WTC11 (cell line): ENCODE data around the gene OTOS. TPM values are rescaled to one million over a fixed set of nuclear protein-coding genes. Genes with fewer than 3 reads are reported as not detected.

Experiments used
- ATAC-seq: fragments of 200-7000 bp; cut with Tn5 transposase; 2 replicates; pipeline ENCODE4 v1.10.0; 2021; ENCODE audit warnings: mild to moderate bottlenecking, moderate library complexity
- CTCF ChIA-PET: fragments of 300-600 bp; sonication (Branson Sonifier 250); formaldehyde crosslinking; loops from one replicate; lab custom pipeline; 2021; ENCODE audit warnings: antibody characterized with exemption; lab: Charles Lee
- POLR2A ChIA-PET: fragments of 350-600 bp; sonication (Branson Sonifier 250); formaldehyde crosslinking; loops from one replicate; lab custom pipeline; 2021; ENCODE audit warnings: antibody characterized with exemption; lab: Charles Lee
- DNase-seq: peaks from one replicate; pipeline ENCODE4 v3.0.0; 2021; ENCODE audit warnings: low spot score
- H3K27ac Mint-ChIP-seq: 2 replicates; pipeline ENCODE4 v1.8.0; 2021; ENCODE audit warnings: mixed read lengths
- H3K27me3 Mint-ChIP-seq: 2 replicates; pipeline ENCODE4 v1.8.0; 2021; ENCODE audit warnings: low read depth, mild to moderate bottlenecking, moderate library complexity, mixed read lengths
- H3K36me3 Mint-ChIP-seq: 2 replicates; pipeline ENCODE4 v1.8.0; 2021; ENCODE audit warnings: mixed read lengths
- H3K4me1 Mint-ChIP-seq: 2 replicates; pipeline ENCODE4 v1.8.0; 2022; ENCODE audit warnings: mixed read lengths
- H3K4me3 Mint-ChIP-seq: 2 replicates; pipeline ENCODE4 v1.8.0; 2021; ENCODE audit warnings: mild to moderate bottlenecking, moderate library complexity, mixed read lengths
- H3K9me3 Mint-ChIP-seq: 2 replicates; pipeline ENCODE4 v1.8.0; 2021; ENCODE audit warnings: mixed read lengths
- ATF3 ChIP-seq: sonication (generic); formaldehyde crosslinking; conservative IDR thresholded peaks from 2 replicates; pipeline ENCODE4 v1.8.1; 2022; ENCODE audit warnings: mild to moderate bottlenecking, missing genetic modification reagents
- E2F4 ChIP-seq: sonication (generic); formaldehyde crosslinking; IDR thresholded peaks from 2 replicates; pipeline ENCODE4 v1.8.1; 2022; ENCODE audit warnings: low read depth, mild to moderate bottlenecking, moderate library complexity, missing genetic modification reagents, borderline replicate concordance
- ERG ChIP-seq: fragments of 250-450 bp; sonication (Bioruptor Pico); IDR thresholded peaks from 2 replicates; pipeline ENCODE4 v1.8.0; 2021; ENCODE audit warnings: mild to moderate bottlenecking
- GTF2I ChIP-seq: fragments of 250-450 bp; sonication (Bioruptor Pico); conservative IDR thresholded peaks from 2 replicates; pipeline ENCODE4 v1.4.0; 2021; ENCODE audit warnings: mild to moderate bottlenecking
- MLX ChIP-seq: sonication (generic); formaldehyde crosslinking; IDR thresholded peaks from 2 replicates; pipeline ENCODE4 v1.8.1; 2023; ENCODE audit warnings: mild to moderate bottlenecking, missing genetic modification reagents, moderate library complexity
- MXD4 ChIP-seq: fragments of 250-450 bp; sonication (Bioruptor Pico); IDR thresholded peaks from 2 replicates; pipeline ENCODE4 v1.8.0; 2021; ENCODE audit warnings: mild to moderate bottlenecking, moderate library complexity, borderline replicate concordance
- MYBL2 ChIP-seq: sonication (generic); formaldehyde crosslinking; IDR thresholded peaks from 2 replicates; pipeline ENCODE4 v1.8.1; 2023; ENCODE audit warnings: mild to moderate bottlenecking, moderate library complexity, missing genetic modification reagents
- SMAD4 ChIP-seq: sonication (generic); formaldehyde crosslinking; IDR thresholded peaks from 2 replicates; pipeline ENCODE4 v1.8.0; 2022; ENCODE audit warnings: mild to moderate bottlenecking, missing genetic modification reagents
- total RNA-seq: library from RNA; stranded (reverse); gene quantifications from 3 replicates; pipeline ENCODE4 v1.2.3, GENCODE V29; 2021
- TF ChIP-seq, protein P1 (sequence below): sonication (generic); formaldehyde crosslinking; IDR thresholded peaks from 2 replicates; pipeline ENCODE4 v1.8.0; 2022; ENCODE audit warnings: mild to moderate bottlenecking, missing genetic modification reagents
- TF ChIP-seq, protein P2 (sequence below): fragments of 250-450 bp; sonication (Bioruptor Pico); IDR thresholded peaks from 2 replicates; pipeline ENCODE4 v1.9.0; 2021; ENCODE audit warnings: mild to moderate bottlenecking, borderline replicate concordance
- TF ChIP-seq, protein P3 (sequence below): fragments of 250-450 bp; sonication (Bioruptor Pico); conservative IDR thresholded peaks from 2 replicates; pipeline ENCODE4 v1.9.0; 2021; ENCODE audit warnings: mild to moderate bottlenecking
- TF ChIP-seq, protein P4 (sequence below): sonication (generic); formaldehyde crosslinking; IDR thresholded peaks from 2 replicates; pipeline ENCODE4 v1.8.1; 2022; ENCODE audit warnings: mild to moderate bottlenecking, missing genetic modification reagents, moderate library complexity, borderline replicate concordance

Gene OTOS
- total RNA-seq, 1 experiment from 2014 or later = not detected

- H3K27me3 Mint-ChIP-seq = no peaks in the 10 kb centered on the region; the same call in 1 of the 2 replicates
- H3K27ac Mint-ChIP-seq = no peak overlapping the region
- peaks cover 8% of the 10 kb centered on the region; the same call in 1 of the 2 replicates for H3K9me3 Mint-ChIP-seq
- ChIA-PET POLR2A (no interaction called here), CTCF (interaction anchor here (1.7 kb wide), 1 partner anchor 38 kb away, joined by 4 read pairs; no protein-coding TSS in a partner anchor)
- H3K4me3 Mint-ChIP-seq = no peak overlapping the region
- ATAC-seq (no peak), DNase-seq (no peak)
- H3K36me3 Mint-ChIP-seq = no peaks in the 10 kb centered on the region
- TF ChIP-seq ERG (CRISPR knock-in tag) (no peak), SMAD4 (CRISPR knock-in tag) (no peak), GTF2I (CRISPR knock-in tag) (no peak), MXD4 (no peak), E2F4 (CRISPR knock-in tag) (no peak)
- TF ChIP-seq, protein P1, sequence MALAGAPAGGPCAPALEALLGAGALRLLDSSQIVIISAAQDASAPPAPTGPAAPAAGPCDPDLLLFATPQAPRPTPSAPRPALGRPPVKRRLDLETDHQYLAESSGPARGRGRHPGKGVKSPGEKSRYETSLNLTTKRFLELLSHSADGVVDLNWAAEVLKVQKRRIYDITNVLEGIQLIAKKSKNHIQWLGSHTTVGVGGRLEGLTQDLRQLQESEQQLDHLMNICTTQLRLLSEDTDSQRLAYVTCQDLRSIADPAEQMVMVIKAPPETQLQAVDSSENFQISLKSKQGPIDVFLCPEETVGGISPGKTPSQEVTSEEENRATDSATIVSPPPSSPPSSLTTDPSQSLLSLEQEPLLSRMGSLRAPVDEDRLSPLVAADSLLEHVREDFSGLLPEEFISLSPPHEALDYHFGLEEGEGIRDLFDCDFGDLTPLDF = no peak
- TF ChIP-seq, protein P2, sequence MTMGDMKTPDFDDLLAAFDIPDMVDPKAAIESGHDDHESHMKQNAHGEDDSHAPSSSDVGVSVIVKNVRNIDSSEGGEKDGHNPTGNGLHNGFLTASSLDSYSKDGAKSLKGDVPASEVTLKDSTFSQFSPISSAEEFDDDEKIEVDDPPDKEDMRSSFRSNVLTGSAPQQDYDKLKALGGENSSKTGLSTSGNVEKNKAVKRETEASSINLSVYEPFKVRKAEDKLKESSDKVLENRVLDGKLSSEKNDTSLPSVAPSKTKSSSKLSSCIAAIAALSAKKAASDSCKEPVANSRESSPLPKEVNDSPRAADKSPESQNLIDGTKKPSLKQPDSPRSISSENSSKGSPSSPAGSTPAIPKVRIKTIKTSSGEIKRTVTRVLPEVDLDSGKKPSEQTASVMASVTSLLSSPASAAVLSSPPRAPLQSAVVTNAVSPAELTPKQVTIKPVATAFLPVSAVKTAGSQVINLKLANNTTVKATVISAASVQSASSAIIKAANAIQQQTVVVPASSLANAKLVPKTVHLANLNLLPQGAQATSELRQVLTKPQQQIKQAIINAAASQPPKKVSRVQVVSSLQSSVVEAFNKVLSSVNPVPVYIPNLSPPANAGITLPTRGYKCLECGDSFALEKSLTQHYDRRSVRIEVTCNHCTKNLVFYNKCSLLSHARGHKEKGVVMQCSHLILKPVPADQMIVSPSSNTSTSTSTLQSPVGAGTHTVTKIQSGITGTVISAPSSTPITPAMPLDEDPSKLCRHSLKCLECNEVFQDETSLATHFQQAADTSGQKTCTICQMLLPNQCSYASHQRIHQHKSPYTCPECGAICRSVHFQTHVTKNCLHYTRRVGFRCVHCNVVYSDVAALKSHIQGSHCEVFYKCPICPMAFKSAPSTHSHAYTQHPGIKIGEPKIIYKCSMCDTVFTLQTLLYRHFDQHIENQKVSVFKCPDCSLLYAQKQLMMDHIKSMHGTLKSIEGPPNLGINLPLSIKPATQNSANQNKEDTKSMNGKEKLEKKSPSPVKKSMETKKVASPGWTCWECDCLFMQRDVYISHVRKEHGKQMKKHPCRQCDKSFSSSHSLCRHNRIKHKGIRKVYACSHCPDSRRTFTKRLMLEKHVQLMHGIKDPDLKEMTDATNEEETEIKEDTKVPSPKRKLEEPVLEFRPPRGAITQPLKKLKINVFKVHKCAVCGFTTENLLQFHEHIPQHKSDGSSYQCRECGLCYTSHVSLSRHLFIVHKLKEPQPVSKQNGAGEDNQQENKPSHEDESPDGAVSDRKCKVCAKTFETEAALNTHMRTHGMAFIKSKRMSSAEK (CRISPR knock-in tag) = no peak
- TF ChIP-seq, protein P3, sequence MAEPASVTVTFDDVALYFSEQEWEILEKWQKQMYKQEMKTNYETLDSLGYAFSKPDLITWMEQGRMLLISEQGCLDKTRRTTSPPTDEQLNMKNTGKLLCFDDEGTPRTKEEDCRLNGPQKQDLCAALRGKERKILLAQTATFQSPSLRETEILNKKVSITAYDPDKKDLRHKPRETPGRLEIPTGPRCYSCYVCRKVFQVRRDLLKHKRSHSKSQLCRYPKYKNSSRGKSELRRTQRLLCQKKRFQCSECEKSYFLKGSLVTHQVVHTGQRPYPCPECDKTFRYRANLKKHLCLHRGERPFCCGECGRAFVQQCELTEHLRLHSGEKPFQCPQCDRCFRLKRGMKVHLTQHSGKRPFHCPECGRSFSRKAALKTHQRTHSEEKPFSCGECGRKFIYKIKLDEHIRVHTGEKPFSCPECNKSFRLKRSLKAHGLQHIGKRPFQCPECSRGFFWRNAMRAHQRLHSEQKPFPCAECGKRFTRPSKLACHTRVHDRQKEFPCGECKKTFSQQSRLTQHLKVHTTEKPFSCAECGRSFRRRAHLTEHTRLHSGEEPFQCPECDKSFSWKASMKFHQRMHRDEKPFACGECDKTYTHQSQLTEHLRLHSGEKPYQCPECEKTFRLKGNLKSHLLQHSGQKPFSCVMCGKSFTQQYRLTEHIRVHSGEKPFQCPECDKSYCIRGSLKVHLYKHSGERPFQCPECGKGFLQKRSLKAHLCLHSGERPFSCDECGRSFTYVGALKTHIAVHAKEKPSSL (CRISPR knock-in tag) = no peak
- no peaks in the 10 kb centered on the region for H3K4me1 Mint-ChIP-seq
Observed at GRCh38 chr2:240105982-240106381, 34.5 kb downstream of the OTOS start.

DNA sequence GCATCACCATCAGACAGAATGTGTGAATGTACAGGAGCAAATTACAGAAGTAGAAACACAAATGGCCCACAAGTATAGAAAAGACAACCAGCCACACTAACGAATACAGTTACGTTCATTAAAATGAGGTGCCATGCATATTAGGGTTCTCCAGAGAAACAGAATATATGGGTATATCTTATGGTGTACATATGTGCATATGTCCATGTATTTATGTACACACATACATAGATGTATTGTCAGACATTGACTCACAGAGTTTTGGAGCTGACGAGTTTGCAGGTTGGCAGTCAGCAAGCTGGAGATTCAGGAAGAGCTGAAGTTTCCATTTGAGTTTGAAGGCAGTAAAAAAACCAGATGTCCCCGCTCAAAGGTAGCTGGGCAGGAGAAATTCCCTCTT lies 37.3 kb downstream of the OTOS start:
- no peaks in the 10 kb centered on the region for H3K36me3 Mint-ChIP-seq
- TF ChIP-seq MYBL2 (no peak), ATF3 (CRISPR knock-in tag) (no peak), SMAD4 (CRISPR knock-in tag) (no peak), MLX (no peak)
- TF ChIP-seq, protein P4, sequence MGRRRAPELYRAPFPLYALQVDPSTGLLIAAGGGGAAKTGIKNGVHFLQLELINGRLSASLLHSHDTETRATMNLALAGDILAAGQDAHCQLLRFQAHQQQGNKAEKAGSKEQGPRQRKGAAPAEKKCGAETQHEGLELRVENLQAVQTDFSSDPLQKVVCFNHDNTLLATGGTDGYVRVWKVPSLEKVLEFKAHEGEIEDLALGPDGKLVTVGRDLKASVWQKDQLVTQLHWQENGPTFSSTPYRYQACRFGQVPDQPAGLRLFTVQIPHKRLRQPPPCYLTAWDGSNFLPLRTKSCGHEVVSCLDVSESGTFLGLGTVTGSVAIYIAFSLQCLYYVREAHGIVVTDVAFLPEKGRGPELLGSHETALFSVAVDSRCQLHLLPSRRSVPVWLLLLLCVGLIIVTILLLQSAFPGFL (CRISPR knock-in tag) = no peak
- H3K4me3 Mint-ChIP-seq = no peak overlapping the region
- ATAC-seq (no peak), DNase-seq (no peak)
- H3K4me1 Mint-ChIP-seq = no peaks in the 10 kb centered on the region
- POLR2A ChIA-PET = no interaction called here
- CTCF ChIA-PET = no interaction called here
- H3K27ac Mint-ChIP-seq = no peak overlapping the region
- H3K9me3 Mint-ChIP-seq = peaks cover 8% of the 10 kb centered on the region; the same call in 1 of the 2 replicates
- peaks cover 10% of the 10 kb centered on the region for H3K27me3 Mint-ChIP-seq
